ENCODE data around the gene UMAD1. TPM values are rescaled to one million over a fixed set of nuclear protein-coding genes. Genes with fewer than 3 reads are reported as not detected.

UMAD1 gene
- total RNA-seq, 1 donor from 2014 or later: 11.3 TPM

DNA sequence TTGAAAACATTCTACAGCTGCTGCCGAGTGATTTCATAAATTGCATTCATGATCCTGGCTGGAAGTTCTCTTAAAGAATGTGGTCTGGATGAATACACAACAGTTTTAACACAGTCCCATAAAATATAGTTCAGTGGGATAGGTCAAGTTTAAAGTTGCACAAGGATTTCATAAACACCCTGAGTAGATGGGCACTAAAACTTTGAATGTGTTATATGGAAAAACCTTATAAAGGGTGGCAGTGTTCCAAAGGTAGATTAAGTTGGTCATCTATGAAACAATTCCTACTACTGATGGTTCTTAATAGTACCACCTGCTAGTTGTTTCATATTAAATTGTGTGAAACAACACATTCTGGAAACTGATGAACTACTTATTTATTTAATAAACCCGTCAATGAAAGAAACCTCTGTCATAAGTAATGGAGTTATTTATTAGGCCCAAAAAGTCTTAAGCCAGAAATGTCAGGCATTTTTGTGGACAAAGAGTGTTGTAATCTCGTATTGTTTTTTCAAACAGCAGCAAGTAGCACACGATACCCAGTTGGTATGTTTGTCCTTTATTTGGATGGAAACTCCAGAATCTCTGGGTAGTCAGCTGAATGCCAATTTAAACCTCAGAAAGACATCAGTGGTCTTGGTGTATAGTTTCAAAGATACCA, 92.2 kb downstream of the UMAD1 start:
- Histone ChIP-seq H3K4me3 (ENCODE audit: low read depth, low read length) (no peak overlapping the region), H3K27me3 (ENCODE audit: control insufficient read depth, insufficient read depth, low read length) (no peaks in the 10 kb centered on the region), H3K36me3 (ENCODE audit: control insufficient read depth, insufficient read depth, low read length) (no peaks in the 10 kb centered on the region)
- no peak for DNase-seq (ENCODE audit: low read depth)
- FAIRE-seq: no peak
- TF ChIP-seq, protein P1, sequence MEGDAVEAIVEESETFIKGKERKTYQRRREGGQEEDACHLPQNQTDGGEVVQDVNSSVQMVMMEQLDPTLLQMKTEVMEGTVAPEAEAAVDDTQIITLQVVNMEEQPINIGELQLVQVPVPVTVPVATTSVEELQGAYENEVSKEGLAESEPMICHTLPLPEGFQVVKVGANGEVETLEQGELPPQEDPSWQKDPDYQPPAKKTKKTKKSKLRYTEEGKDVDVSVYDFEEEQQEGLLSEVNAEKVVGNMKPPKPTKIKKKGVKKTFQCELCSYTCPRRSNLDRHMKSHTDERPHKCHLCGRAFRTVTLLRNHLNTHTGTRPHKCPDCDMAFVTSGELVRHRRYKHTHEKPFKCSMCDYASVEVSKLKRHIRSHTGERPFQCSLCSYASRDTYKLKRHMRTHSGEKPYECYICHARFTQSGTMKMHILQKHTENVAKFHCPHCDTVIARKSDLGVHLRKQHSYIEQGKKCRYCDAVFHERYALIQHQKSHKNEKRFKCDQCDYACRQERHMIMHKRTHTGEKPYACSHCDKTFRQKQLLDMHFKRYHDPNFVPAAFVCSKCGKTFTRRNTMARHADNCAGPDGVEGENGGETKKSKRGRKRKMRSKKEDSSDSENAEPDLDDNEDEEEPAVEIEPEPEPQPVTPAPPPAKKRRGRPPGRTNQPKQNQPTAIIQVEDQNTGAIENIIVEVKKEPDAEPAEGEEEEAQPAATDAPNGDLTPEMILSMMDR (IDR thresholded peaks at IDR 0.05; ENCODE audit: insufficient read depth, low read length, severe bottlenecking): no peak

DNA sequence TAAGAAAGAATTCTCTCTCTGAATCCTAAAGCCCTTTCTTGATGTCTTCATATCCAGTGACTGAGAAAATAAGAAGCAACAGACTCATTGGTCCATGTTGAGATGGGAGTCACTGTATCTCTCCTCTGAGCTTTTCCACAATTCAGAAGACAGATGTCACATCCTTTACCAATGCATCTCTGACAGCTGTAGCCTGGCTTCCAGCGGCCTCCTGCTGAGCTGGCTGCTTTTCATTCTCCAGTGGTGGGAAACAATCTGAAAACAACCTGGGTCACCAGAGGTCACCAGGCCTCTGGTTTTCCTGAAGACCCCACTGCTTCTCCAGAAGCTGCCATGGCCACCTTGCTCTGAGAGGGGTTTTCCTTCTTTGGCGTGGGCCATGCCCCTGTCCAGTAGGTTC, 96.1 kb downstream of the UMAD1 start:
- Histone ChIP-seq H3K36me3 (ENCODE audit: control insufficient read depth, insufficient read depth, low read length) (no peaks in the 10 kb centered on the region), H3K4me3 (ENCODE audit: low read depth, low read length) (no peak overlapping the region), H3K27me3 (ENCODE audit: control insufficient read depth, insufficient read depth, low read length) (no peaks in the 10 kb centered on the region)
- no peak for FAIRE-seq
- TF ChIP-seq, protein P1 (IDR thresholded peaks at IDR 0.05; ENCODE audit: insufficient read depth, low read length, severe bottlenecking): no peak
- no peak for DNase-seq (ENCODE audit: low read depth)

DNA sequence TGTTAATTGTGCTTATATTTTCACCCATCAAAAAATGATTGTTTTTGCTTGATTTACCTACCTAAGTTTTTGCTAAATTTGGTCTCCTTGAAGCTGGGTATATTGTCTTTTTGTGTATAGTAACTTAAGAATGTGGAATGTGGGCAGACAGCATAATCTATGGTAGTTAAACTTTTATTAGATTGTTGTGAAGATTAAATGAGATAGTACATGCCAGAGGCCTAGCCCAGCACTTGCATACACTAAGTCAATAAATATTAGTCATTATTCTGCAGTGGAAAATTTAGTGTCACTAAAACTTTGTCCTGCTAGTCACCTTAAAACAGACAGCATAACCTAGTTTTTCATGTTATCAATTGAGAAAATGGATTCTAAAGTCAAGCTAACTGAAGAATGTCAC, 97.1 kb downstream of the UMAD1 start:
- TF ChIP-seq, protein P1 (IDR thresholded peaks at IDR 0.05; ENCODE audit: insufficient read depth, low read length, severe bottlenecking): no peak
- FAIRE-seq (no peak), DNase-seq (ENCODE audit: low read depth) (no peak)
- no peaks in the 10 kb centered on the region for H3K27me3 ChIP-seq (ENCODE audit: control insufficient read depth, insufficient read depth, low read length)
- H3K36me3 ChIP-seq (ENCODE audit: control insufficient read depth, insufficient read depth, low read length): no peaks in the 10 kb centered on the region
- no peak overlapping the region for H3K4me3 ChIP-seq (ENCODE audit: low read depth, low read length)

DNA sequence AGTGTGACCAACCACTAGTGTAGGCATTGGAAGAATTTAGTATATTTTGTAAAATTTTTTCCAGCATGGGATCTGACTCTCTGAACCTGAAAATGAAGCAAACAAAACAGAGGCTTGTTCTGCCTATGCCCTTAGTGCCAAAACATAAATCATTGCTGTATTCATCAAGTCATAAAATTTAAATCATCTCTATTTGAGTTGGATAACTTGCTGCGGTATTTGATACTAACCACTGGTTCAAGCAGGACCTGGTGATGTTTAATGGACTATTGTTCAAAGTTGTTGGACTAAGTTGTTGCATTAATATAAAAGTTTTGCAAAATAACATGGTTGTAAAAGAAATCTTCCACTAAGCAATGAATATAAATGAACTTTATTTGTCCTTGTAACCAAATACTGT, 97.6 kb downstream of the UMAD1 start:
- H3K27me3 ChIP-seq (ENCODE audit: control insufficient read depth, insufficient read depth, low read length): no peaks in the 10 kb centered on the region
- H3K4me3 ChIP-seq (ENCODE audit: low read depth, low read length): no peak overlapping the region
- FAIRE-seq: no peak
- TF ChIP-seq, protein P1 (IDR thresholded peaks at IDR 0.05; ENCODE audit: insufficient read depth, low read length, severe bottlenecking): no peak
- H3K36me3 ChIP-seq (ENCODE audit: control insufficient read depth, insufficient read depth, low read length): no peaks in the 10 kb centered on the region
- no peak for DNase-seq (ENCODE audit: low read depth)

DNA sequence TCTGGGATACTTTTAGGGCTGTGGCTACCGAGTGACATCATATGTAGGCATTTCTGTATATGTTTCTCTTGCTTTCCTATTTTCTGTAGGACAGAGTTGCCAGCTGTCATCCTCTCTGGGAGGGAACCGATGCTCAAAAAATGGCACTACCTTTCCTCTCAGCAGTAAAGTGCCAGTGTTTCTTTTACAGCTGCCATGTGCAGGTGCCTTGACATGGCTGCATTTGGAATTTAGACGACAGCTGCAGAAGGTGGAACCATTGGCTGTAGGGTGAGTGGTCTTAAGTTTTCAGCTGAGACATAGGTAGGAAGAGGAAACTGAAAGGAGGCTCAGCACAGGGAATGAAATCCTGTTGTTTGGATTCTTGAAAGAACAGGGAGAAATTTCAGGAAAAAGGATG, 98.1 kb downstream of the UMAD1 start:
- FAIRE-seq: no peak
- H3K27me3 ChIP-seq (ENCODE audit: control insufficient read depth, insufficient read depth, low read length): no peaks in the 10 kb centered on the region
- H3K4me3 ChIP-seq (ENCODE audit: low read depth, low read length): no peak overlapping the region
- TF ChIP-seq, protein P1 (IDR thresholded peaks at IDR 0.05; ENCODE audit: insufficient read depth, low read length, severe bottlenecking): no peak
- DNase-seq (ENCODE audit: low read depth): no peak
- H3K36me3 ChIP-seq (ENCODE audit: control insufficient read depth, insufficient read depth, low read length): no peaks in the 10 kb centered on the region
